ENCODE measurements around the gene DDX50. TPM values are rescaled to one million over a fixed set of nuclear protein-coding genes. Genes with fewer than 3 reads are reported as not detected.
"Not testable (repeated sequence)": the region's sequence is repeated elsewhere in the genome, so short reads cannot be mapped to it uniquely, and the experiment has no call there.

DDX50 gene
- total RNA-seq, 1 donor from 2014 or later, result 40.7 TPM

- H3K36me3 ChIP-seq, result peaks cover 34 to 46% of the 10 kb centered on the region in 2 donors
- intact Hi-C loops (cut with DNase I), result no loop called here
- H3K27ac ChIP-seq, result no peak overlapping the region
Measured at GRCh38 chr10:68924593-68924992, 23.5 kb downstream of the DDX50 start.

GRCh38 chr10:68925489-68925888, 24.4 kb downstream of the DDX50 start:
- TF ChIP-seq, protein P1, sequence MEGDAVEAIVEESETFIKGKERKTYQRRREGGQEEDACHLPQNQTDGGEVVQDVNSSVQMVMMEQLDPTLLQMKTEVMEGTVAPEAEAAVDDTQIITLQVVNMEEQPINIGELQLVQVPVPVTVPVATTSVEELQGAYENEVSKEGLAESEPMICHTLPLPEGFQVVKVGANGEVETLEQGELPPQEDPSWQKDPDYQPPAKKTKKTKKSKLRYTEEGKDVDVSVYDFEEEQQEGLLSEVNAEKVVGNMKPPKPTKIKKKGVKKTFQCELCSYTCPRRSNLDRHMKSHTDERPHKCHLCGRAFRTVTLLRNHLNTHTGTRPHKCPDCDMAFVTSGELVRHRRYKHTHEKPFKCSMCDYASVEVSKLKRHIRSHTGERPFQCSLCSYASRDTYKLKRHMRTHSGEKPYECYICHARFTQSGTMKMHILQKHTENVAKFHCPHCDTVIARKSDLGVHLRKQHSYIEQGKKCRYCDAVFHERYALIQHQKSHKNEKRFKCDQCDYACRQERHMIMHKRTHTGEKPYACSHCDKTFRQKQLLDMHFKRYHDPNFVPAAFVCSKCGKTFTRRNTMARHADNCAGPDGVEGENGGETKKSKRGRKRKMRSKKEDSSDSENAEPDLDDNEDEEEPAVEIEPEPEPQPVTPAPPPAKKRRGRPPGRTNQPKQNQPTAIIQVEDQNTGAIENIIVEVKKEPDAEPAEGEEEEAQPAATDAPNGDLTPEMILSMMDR (IDR thresholded peaks at IDR 0.05), result no peak
- Histone ChIP-seq H3K27ac (no peak overlapping the region), H3K27me3 (no peaks in the 10 kb centered on the region), H3K9me3 (no peaks in the 10 kb centered on the region), H3K4me1 (no peaks in the 10 kb centered on the region), H3K4me3 (no peak overlapping the region), H3K36me3 (peaks cover 33 to 46% of the 10 kb centered on the region in 2 donors)
- intact Hi-C loops (cut with DNase I), result no loop called here
- no peak for DNase-seq (ENCODE audit: low spot score in 2 of 2)

More at GRCh38 chr10:68924593-68924992, 23.5 kb downstream of the DDX50 start:
- H3K4me1 ChIP-seq, result no peaks in the 10 kb centered on the region
- H3K4me3 ChIP-seq, result no peak overlapping the region
- H3K27me3 ChIP-seq, result no peaks in the 10 kb centered on the region
- H3K9me3 ChIP-seq, result no peaks in the 10 kb centered on the region
- TF ChIP-seq, protein P1 (IDR thresholded peaks at IDR 0.05), result no peak
- DNase-seq (ENCODE audit: low spot score in 2 of 2), result no peak

GRCh38 chr10:68929157-68929556, 28.0 kb downstream of the DDX50 start:
- H3K9me3 ChIP-seq; DNase-seq (ENCODE audit: low spot score in 2 of 2); H3K27ac ChIP-seq; H3K27me3 ChIP-seq; intact Hi-C loops (cut with DNase I); H3K4me3 ChIP-seq; H3K4me1 ChIP-seq: not testable (repeated sequence)
- peaks cover 29 to 64% of the 10 kb centered on the region in 2 donors for H3K36me3 ChIP-seq

DNA sequence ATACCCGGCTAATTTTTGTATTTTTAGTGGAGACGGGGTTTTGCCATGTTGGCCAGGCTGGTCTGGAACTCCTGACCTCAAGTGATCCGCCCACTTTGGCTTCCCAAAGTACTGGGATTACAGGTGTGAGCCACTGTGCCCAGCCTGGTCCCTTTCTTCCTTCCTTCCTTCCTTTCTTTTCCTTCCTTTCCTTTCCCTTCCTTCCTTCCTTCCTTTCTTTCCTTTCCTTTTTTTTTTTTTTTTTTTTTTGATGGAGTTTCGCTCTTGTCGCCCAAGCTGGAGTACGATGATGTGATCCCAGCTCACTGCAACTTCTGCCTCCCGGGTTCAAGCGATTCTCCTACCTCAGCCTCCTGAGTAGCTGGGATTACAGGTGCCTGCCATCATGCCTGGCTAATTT, 28.8 kb downstream of the DDX50 start:
- H3K36me3 ChIP-seq, result peaks cover 32 to 69% of the 10 kb centered on the region in 2 donors
- DNase-seq (ENCODE audit: low spot score in 2 of 2); H3K9me3 ChIP-seq; H3K4me3 ChIP-seq; intact Hi-C loops (cut with DNase I); H3K27me3 ChIP-seq; H3K27ac ChIP-seq; H3K4me1 ChIP-seq: not testable (repeated sequence)

DNA sequence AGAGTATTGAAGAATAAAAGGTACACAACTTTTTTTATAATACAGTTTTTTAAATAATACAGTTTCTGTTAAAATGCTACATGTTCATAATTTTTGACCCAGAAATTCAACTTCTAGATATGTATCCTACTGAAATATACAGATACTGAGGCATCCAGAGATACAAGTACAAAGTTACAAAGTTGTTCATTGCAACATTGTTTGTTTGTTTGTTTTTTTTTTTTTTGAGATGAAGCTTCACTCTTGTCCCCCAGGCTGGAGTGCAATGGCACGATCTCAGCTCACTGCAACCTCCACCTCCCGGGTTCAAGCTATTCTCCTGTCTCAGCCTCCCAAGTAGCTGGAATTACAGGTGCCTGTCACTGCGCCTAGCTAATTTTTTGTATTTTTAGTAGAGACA, 31.7 kb downstream of the DDX50 start:
- H3K9me3 ChIP-seq; H3K27me3 ChIP-seq; H3K4me3 ChIP-seq; H3K4me1 ChIP-seq; intact Hi-C loops (cut with DNase I); H3K27ac ChIP-seq; DNase-seq (ENCODE audit: low spot score in 2 of 2): not testable (repeated sequence)
- peaks cover 42 to 70% of the 10 kb centered on the region in 2 donors for H3K36me3 ChIP-seq

DNA sequence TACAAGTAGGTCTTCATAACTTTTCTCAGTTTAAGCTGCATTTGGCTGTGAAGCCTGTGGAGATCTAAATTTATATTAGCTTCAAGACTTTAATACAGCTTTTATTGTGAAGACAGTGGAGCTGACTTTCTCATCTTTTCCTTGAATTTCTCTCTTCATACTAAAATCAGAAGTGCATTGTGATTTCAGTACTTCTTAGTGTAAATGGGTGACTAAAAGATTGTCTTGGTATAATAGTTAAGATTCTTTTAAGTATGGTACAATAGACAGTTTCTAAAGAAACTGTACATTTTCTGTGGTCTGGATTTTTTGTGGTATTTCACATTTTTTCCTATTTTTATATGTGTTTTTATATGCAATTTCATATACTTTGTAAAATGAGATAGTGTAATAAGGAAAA, 33.9 kb downstream of the DDX50 start:
- intact Hi-C loops (cut with DNase I), result no loop called here
- Histone ChIP-seq H3K4me1 (no peaks in the 10 kb centered on the region), H3K9me3 (no peaks in the 10 kb centered on the region), H3K27me3 (no peaks in the 10 kb centered on the region), H3K4me3 (no peak overlapping the region), H3K27ac (no peak overlapping the region), H3K36me3 (peaks cover 34 to 71% of the 10 kb centered on the region in 2 donors)
- TF ChIP-seq, protein P1 (IDR thresholded peaks at IDR 0.05), result no peak
- no peak for DNase-seq (ENCODE audit: low spot score in 2 of 2)

GRCh38 chr10:68938117-68938516, 37.0 kb downstream of the DDX50 start:
- no peak for DNase-seq (ENCODE audit: low spot score in 2 of 2)
- peaks cover 37 to 63% of the 10 kb centered on the region in 2 donors for H3K36me3 ChIP-seq
- no peak overlapping the region for H3K4me3 ChIP-seq
- H3K27me3 ChIP-seq, result no peaks in the 10 kb centered on the region
- H3K27ac ChIP-seq, result no peak overlapping the region
- TF ChIP-seq, protein P1 (IDR thresholded peaks at IDR 0.05), result no peak
- intact Hi-C loops (cut with DNase I), result no loop called here
- no peaks in the 10 kb centered on the region for H3K4me1 ChIP-seq
- H3K9me3 ChIP-seq, result no peaks in the 10 kb centered on the region
